GM18505 (cell line): ENCODE measurements around the gene BMP4.

Experiments used
- ATAC-seq: cut with Tn5 transposase; IDR thresholded peaks from one replicate; pipeline ENCODE4 v1.9.1; 2021; ENCODE audit not compliant: unreplicated experiment
- POLR2A ChIP-seq: IDR thresholded peaks from 4 replicates; pipeline ENCODE4 v1.6.1; 2011; ENCODE audit warnings: borderline replicate concordance; ENCODE audit not compliant: insufficient read depth, insufficient read length; ENCODE audit errors: extremely low read depth

BMP4 gene

DNA sequence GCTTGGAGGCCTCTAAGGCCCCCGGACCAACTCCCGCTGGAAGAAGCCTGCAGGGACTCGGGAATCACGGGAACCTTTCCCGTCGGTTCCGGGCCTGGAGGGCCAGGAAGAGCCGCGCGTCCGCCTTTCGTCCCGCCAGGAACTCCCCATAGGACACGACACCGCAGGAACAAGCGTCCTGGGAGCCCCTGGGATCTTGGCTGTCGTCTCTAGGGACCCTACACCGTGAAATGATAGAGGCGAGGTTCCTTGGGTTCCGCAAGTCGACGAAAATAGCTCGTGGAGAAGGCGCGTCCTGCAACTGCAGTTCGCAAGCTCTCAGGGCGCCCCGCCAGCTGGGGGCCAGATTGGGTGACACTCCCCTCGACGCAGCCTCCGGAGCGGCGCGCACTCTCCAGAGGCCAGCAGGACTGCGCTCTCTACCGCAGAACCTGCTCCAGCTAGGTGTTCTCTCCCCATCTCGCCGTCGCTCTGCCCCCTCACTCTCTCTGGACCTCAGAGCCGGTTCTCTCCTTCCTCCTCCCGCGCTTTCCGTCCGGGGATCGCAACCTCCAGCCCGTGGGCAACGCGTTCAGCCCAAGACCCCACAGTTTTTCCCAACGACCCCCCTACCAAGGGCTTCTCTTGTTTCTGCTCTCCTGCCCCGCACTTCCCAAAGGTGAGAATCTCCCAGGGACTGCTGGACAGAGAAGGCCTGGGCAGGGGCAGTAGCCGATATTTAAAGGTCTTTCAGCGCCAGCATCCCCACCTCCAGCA, 776 bp downstream of the BMP4 start:
- ATAC-seq = no peak
- TF ChIP-seq POLR2A = no peak

DNA sequence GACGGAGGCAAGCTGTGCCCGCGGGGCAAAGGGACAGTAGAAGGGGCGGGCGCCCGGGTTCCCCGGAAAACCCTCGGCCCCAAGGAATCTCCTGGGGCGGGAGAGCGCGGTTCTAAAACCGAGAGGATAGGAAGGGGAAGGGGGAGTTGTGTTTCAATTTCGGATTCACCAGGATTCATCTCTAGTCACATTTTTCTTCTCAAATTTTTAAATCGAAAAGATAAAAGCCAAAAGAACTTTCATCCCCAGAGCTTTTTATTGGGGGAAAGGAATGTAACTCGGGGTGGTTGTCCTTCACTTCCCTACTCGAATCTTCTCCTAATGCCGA, 1.4 kb downstream of the BMP4 start:
- TF ChIP-seq POLR2A = no peak
- ATAC-seq = no peak

DNA sequence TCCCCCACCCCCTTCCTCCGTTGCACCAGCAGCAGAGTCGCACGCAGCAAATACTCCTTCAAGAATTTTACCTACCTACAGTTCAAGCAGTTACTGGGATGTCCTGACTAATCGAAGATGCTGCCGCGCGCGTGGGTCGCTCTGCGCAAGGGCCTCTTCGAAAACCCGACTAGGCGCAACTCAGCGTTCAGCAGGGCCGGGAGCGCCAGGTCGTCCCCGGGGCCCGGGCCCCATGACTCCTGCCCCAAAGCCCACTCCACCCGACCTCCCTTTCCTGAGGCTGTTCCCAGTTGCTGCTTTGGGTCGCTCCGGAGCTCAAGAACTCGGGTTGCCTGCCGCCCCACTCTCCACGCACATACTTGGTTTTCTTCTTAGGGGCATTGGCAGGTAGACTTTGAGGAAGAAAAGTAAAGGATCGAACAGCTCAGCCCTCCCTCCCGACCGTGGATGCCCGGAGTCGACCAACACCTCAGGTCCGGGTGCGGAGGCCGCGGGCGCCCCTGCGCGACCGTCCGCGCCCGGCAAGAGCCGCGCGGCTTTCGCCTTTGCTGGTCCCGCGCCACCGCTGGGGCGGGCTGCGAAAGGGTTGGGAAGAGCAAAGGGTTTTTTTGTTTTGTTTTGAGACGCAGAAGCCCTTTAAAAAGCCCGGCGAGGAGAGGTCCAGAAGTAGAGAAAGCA, 1.9 kb downstream of the BMP4 start:
- ATAC-seq = no peak
- TF ChIP-seq POLR2A = no peak

DNA sequence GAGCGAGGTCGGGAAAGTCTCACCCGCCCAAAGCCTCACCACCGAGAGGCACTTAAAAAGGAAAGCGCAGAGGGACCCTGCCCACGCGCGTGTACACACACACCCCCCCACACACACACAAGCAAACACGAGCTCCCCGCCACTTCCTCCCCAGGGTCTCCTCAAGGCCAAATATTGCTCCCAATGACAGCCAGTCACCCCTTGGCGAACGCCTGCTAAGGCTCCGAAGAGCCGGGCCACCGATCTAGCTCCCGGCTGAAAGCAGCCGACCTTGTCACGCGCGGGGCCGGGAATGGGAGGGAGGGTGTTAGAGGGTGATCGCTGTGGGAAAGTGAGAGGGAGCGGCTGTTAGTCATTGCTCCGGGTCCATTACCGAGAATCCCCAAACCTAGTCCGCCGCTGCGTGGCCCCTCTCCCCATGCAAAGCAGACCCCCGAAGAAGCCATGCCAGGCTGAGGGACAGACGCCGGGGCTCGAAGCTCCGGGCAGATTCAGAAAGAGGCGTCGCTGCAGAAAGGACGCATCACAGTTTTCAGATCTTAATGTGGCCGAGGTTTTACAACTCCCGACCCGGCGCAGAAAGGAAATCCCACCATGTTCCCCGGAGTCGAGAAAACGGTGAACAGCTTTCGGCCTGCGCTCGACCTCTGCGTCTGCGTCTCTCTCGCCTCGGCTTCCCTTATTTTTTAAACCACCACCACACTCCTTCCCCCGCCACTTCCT, 2.6 kb downstream of the BMP4 start:
- TF ChIP-seq POLR2A = no peak

DNA sequence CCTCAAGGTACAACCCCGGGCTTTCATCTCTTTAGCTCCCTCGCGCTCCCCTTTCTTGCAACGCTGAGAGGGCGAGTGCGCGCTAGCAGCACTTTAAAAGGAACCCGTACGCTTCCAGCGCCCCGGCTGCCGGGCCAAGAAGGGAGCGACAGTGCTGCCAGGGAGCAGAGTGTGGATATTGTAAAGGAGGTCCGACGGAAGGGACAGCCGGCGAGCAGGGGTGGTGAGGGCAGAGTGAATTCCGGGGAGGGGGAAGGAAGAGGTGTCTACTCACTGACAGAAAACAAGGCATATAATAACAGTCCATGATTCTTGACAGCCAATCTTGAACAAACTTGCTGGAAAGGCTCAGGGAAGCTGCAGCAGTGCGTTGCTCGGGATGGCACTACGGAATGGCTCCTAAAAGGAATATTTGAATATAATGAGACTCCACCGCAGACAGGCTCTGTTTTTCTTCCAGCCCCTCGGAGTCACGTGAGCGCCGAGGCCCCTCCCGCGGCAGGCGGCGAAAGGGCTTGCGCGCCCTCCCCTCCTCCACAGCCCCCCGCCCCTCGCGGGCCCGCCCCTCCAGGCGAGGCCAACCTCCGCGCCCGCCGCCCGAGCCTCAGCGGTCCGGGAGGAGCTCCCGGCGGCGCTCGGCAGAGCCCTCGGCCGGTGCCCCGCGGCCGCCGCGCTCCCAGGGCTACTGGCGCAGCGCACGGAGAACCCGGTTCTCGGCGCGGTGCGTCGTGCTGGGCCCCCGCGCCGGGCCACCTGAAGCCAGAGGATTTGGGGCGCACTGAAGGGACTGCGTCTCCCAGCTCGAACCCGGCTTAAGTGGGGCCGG, 3.4 kb downstream of the BMP4 start:
- TF ChIP-seq POLR2A = no peak
- ATAC-seq = no peak

More for the DNA sequence above, 2.6 kb downstream of the BMP4 start:
- no peak for ATAC-seq

DNA sequence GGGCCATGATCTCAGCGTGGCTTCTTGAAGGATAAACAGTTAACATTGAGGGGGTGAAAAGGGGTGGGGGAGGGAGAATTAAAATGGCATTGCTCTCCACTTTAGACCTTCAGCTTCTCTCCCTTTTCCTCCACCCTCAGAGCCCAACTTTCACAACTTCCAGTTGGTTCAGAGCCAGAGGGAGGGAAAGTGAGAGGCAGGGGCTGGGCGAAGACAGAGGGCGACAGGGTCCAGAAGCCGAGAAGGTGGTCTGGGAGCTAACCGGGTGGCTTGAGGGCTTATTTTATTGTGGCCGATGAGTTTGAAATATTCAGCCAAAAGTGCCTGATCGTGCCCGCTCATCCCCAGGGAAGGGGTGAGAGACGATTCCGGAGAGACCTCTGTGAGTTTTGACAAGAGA, 4.1 kb downstream of the BMP4 start:
- no peak for ATAC-seq
- TF ChIP-seq POLR2A = no peak

DNA sequence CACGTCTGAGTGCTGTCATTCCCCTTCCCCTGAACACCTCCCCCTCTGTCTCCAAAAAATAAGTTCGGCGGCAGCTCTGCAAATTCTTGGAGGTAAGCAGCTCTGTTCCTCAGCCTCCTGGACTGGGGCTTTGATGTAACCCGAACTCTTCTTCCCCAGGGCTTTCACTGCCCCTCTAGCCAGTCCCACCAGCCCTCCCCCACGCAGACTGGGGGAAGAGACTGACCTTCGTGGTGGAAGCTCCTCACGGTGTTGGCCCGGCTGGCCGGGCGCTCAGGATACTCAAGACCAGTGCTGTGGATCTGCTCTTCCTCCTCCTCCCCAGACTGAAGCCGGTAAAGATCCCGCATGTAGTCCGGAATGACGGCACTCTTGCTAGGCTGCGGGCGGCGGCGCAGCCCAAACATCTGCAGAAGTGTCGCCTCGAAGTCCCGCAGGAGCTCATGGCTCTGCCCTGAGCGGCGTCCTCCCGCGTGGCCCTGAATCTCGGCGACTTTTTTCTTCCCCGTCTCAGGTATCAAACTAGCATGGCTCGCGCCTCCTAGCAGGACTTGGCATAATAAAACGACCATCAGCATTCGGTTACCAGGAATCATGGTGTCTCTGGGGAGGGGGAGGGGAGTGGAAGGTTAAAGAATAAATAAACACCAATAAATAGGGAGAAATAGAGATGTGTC, 4.9 kb downstream of the BMP4 start:
- no peak for TF ChIP-seq POLR2A
- no peak for ATAC-seq

DNA sequence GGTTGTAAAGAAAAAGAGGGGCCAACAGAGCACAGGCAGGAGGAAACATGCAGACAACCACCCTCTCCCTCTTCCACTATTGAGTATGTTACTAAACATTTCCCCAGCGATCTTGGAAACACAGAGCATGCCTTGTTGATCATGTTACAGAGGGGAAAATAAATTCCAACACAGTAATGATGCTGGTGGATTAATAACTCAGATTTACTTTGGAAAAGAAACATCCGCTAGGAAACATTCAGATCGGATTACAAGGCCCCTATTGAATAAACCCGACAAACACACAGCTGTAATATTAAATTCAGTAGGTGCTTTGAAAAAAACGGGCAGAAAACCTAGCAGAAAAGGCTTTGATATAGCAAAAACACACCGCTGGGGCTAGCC, 5.4 kb downstream of the BMP4 start:
- TF ChIP-seq POLR2A = no peak
- no peak for ATAC-seq

DNA sequence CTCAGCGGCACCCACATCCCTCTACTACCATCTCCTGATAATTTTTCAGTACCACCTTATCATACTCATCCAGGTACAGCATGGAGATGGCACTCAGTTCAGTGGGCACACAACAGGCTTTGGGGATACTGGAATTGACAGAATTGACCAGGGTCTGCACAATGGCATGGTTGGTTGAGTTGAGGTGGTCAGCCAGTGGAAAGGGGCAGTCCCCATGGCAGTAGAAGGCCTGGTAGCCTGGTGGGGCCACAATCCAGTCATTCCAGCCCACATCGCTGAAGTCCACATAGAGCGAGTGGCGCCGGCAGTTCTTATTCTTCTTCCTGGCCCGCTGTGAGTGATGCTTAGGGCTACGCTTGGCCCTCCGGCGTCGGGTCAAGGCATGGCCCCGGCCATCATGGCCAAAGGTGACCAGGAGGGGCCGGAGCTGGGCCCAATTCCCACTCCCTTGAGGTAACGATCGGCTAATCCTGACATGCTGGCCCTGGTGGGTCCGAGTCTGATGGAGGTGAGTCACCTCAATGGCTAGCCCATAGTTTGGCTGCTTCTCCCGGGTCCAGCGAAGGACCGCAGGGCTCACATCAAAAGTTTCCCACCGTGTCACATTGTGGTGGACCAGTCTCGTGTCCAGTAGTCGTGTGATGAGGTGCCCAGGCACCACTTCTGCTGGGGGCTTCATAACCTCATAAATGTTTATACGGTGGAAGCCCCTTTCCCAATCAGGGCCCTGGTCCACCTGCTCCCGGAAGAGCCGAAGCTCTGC, 6.4 kb downstream of the BMP4 start:
- ATAC-seq = no peak
- no peak for TF ChIP-seq POLR2A

DNA sequence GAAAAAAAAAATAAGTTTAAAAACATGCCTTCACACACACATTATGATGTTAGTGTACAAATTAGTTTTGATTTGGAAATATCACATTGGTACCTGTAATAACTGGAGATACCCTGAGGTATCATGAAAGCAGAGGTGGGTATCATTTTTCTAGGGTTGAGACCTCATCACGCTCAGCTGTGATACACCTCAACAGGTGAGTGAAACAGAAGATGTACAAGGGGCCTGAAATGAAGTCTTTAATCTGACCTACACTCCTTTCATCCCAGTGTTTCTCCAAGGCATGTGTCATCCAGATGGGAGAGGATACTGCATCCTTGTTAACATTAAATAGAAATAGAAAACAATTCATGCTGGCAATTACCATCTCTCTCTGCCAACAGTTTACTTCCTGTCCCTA, 7.4 kb downstream of the BMP4 start:
- ATAC-seq = no peak
- no peak for TF ChIP-seq POLR2A

DNA sequence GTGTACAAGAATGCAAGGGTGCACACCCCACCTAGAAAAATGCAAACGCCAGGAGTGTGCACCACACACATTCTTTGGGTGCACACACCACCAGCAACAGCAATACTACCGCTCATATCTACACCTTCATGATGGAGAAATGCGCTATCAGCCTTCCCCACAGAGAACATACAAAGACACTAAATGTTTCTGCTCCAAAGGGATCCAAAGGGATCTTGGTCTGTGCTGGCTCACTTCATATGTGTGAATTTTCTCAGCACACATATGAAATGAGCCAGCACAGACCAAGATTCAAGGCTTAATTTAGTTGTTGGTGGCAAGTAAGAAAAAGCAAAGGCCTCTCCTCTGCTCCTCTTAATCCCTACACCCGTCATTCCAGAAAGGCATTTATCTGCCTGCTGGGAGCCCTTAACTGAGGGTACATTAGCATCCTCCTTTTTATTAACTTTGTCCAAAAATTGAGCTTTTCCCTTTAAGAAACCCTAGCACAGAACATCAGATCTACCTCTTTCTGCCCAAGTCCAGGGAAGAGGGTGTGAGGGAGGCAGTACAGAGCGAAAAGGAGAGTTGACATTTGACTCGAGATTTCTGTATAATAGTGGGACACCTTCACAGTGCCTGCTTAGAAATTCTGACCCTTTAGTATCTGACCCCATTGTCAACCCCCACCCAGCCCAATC, 8.3 kb downstream of the BMP4 start:
- TF ChIP-seq POLR2A = no peak
- no peak for ATAC-seq
